OCI-LY3 (cell line): ENCODE measurements around the gene CXorf65.

ENCODE experiments used
- EZH2phosphoT487 ChIP-seq: fragments of 200-600 bp; shearing (Covaris generic); IDR thresholded peaks from 2 replicates; pipeline ENCODE4 v1.6.1; 2018; ENCODE audit warnings: antibody characterized with exemption, mixed run types, low read depth
- TF ChIP-seq, protein P1 (sequence below): fragments of 200-600, 300-600 bp; sonication (generic); IDR thresholded peaks from 2 replicates; pipeline ENCODE4 v1.5.1; 2014; ENCODE audit warnings: antibody characterized with exemption, low read length, low read depth

DNA sequence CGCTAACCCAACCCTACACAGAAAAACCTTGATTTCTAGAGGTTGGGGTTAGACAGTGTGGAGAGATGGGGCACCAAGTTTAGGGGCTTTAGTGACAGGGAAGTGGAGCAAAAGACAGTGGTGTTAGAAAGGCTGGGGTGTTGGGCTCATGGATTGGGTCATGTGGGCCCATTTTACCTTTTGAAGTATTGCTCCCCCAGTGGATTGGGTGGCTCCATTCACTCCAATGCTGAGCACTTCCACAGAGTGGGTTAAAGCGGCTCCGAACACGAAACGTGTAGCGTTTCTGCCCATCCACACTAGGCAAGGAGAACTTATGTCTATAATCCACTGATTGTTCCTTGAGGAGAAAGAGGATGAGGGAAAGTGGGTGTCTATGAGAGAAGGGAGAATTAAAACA lies 2.5 kb upstream of the CXorf65 start:
- TF ChIP-seq, protein P1, sequence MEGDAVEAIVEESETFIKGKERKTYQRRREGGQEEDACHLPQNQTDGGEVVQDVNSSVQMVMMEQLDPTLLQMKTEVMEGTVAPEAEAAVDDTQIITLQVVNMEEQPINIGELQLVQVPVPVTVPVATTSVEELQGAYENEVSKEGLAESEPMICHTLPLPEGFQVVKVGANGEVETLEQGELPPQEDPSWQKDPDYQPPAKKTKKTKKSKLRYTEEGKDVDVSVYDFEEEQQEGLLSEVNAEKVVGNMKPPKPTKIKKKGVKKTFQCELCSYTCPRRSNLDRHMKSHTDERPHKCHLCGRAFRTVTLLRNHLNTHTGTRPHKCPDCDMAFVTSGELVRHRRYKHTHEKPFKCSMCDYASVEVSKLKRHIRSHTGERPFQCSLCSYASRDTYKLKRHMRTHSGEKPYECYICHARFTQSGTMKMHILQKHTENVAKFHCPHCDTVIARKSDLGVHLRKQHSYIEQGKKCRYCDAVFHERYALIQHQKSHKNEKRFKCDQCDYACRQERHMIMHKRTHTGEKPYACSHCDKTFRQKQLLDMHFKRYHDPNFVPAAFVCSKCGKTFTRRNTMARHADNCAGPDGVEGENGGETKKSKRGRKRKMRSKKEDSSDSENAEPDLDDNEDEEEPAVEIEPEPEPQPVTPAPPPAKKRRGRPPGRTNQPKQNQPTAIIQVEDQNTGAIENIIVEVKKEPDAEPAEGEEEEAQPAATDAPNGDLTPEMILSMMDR, result no peak
- no peak for TF ChIP-seq EZH2phosphoT487
